ENCODE measurements around the gene SIK2. TPM values are rescaled to one million over a fixed set of nuclear protein-coding genes. Genes with fewer than 3 reads are reported as not detected.

Gene SIK2
- total and polyA plus RNA-seq, 2 donors (not counting 1 experiment from before 2014, with no cell fraction given): 4.9 to 21.8 TPM

DNA sequence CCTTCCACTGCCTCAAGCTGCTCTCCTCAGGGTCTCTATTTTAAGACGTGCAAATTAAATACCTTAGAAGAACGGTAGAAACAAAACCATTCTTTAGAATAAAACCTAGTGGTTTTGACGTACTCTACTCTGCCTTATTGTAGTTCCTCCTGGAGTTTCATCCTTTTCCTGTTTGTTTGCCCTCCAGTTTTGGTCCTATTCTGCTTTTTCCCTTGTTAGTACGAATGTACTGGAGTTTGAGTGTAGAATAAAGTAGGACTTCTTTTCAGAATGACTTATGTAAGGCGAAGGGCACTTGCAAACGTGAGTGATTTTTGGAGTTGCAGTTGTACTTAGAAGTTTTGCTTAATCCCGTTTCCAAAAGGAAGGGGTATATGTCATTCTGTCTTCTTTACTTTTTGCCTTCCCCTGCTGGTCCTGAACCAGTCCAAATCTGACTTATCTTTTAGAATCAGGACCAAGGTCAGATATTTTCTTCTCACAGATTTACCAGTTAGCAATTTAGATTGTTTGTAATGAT, 1.4 kb downstream of the SIK2 start:
- H3K27ac ChIP-seq (ENCODE audit: low read length in 2 of 2): peak overlapping the region; percentile 45 to 92
- POLR2A ChIA-PET: no interaction called here
- Mint-ChIP-seq H3K27ac (peak overlapping the region; percentile 94), H3K4me1 (peaks cover 18% of the 10 kb centered on the region), H3K9me3 (ENCODE audit: insufficient read depth) (no peaks in the 10 kb centered on the region), H3K4me3 (peak overlapping the region; percentile 98), H3K27me3 (no peaks in the 10 kb centered on the region)
- 27% methylated on average over 2 of the region's 7 CpGs for WGBS (ENCODE audit: insufficient coverage)
- H3K4me3 ChIP-seq (ENCODE audit: control extremely low read depth in 1 of 5, extremely low read depth in 1 of 5, insufficient read depth in 1 of 5, low read depth in 2 of 5, low read length in 4 of 5): peak overlapping the region; percentile 54 to 96 (median 88)
- H4K20me1 ChIP-seq (ENCODE audit: control insufficient read depth, insufficient read depth, low read length, poor library complexity, severe bottlenecking): peaks cover 10% of the 10 kb centered on the region
- H3K9me3 ChIP-seq (ENCODE audit: control extremely low read depth in 1 of 3, control insufficient read depth in 2 of 3, insufficient read depth in 1 of 3, low read length in 2 of 3): no peaks in the 10 kb centered on the region
- peak overlapping the region; percentile 70 for H2AFZ ChIP-seq (ENCODE audit: insufficient read depth, low read depth, low read length, poor library complexity, severe bottlenecking)
- TF ChIP-seq EZH2 (IDR thresholded peaks at IDR 0.05; ENCODE audit: borderline replicate concordance, insufficient read depth, low read depth, low read length, poor library complexity, severe bottlenecking): no peak
- no peak for TF ChIP-seq CTCF (IDR thresholded peaks at IDR 0.05)
- CTCF ChIA-PET: interaction anchor here (0.7 to 2.7 kb wide), 13 partner anchors 16 to 323 kb away, joined by 3 to 21 read pairs (median 5); partner anchors contain the start of genes ALG9 and PPP2R1B
- H3K9ac ChIP-seq (ENCODE audit: low read length): peak overlapping the region; percentile 98
- H3K4me1 ChIP-seq (ENCODE audit: control insufficient read depth in 2 of 2, insufficient read depth in 2 of 2, low read length in 2 of 2): peaks cover 14 to 21% of the 10 kb centered on the region in 2 donors
- no peaks in the 10 kb centered on the region for H3K27me3 ChIP-seq (replicated peaks in 1 of 4; ENCODE audit: control extremely low read depth in 1 of 4, control insufficient read depth in 3 of 4, insufficient read depth in 4 of 4, low read length in 3 of 4)
- H3K79me2 ChIP-seq (ENCODE audit: control insufficient read depth, insufficient read depth, low read length): peaks cover 36% of the 10 kb centered on the region
- intact Hi-C loops (cut with micrococcal nuclease): loop anchor here (2.0 to 5.0 kb wide), 5 partner anchors 17 to 1306 kb away; partner anchors contain the start of genes CFAP68, DLAT, FDXACB1 and POU2AF1
- DNase-seq (no peak), ATAC-seq (ENCODE audit: low read depth) (no peak)
- H3K36me3 ChIP-seq (replicated peaks in 1 of 2; ENCODE audit: control extremely low read depth in 1 of 2, control insufficient read depth in 1 of 2, extremely low read depth in 1 of 2, insufficient read depth in 2 of 2, low read length in 1 of 2): no peaks in the 10 kb centered on the region
- peak overlapping the region; percentile 93 for H3K4me2 ChIP-seq (replicated peaks; ENCODE audit: low read depth, low read length, poor library complexity, severe bottlenecking)

GRCh38 chr11:111604392-111605009, 2.3 kb downstream of the SIK2 start:
- Histone ChIP-seq H3K36me3 (replicated peaks in 1 of 2; ENCODE audit: control extremely low read depth in 1 of 2, control insufficient read depth in 1 of 2, extremely low read depth in 1 of 2, insufficient read depth in 2 of 2, low read length in 1 of 2) (no peaks in the 10 kb centered on the region), H3K4me2 (replicated peaks; ENCODE audit: low read depth, low read length, poor library complexity, severe bottlenecking) (peak overlapping the region; percentile 93), H4K20me1 (ENCODE audit: control insufficient read depth, insufficient read depth, low read length, poor library complexity, severe bottlenecking) (peaks cover 10% of the 10 kb centered on the region), H3K79me2 (ENCODE audit: control insufficient read depth, insufficient read depth, low read length) (peaks cover 37% of the 10 kb centered on the region), H3K27me3 (replicated peaks in 1 of 4; ENCODE audit: control extremely low read depth in 1 of 4, control insufficient read depth in 3 of 4, insufficient read depth in 4 of 4, low read length in 3 of 4) (no peaks in the 10 kb centered on the region), H3K4me3 (ENCODE audit: control extremely low read depth in 1 of 5, extremely low read depth in 1 of 5, insufficient read depth in 1 of 5, low read depth in 2 of 5, low read length in 4 of 5) (no peak overlapping the region), H3K9me3 (ENCODE audit: control extremely low read depth in 1 of 3, control insufficient read depth in 2 of 3, insufficient read depth in 1 of 3, low read length in 2 of 3) (no peaks in the 10 kb centered on the region), H3K27ac (ENCODE audit: low read length in 2 of 2) (no peak overlapping the region), H3K4me1 (ENCODE audit: control insufficient read depth in 2 of 2, insufficient read depth in 2 of 2, low read length in 2 of 2) (peaks cover 14 to 21% of the 10 kb centered on the region in 2 donors), H3K9ac (ENCODE audit: low read length) (no peak overlapping the region), H2AFZ (ENCODE audit: insufficient read depth, low read depth, low read length, poor library complexity, severe bottlenecking) (no peak overlapping the region)
- Mint-ChIP-seq H3K4me1 (peaks cover 18% of the 10 kb centered on the region), H3K27ac (no peak overlapping the region), H3K4me3 (no peak overlapping the region), H3K9me3 (ENCODE audit: insufficient read depth) (no peaks in the 10 kb centered on the region), H3K27me3 (no peaks in the 10 kb centered on the region)
- intact Hi-C loops (cut with micrococcal nuclease): loop anchor here (5.0 kb wide), 2 partner anchors 227 to 1307 kb away; partner anchors contain the start of genes POU2AF1 and RDX
- WGBS (ENCODE audit: insufficient coverage): 5% methylated on average over 4 of the region's 9 CpGs
- ATAC-seq (ENCODE audit: low read depth): no peak
- ChIA-PET CTCF (interaction anchor here (0.7 to 2.7 kb wide), 15 partner anchors 17 to 1175 kb away, joined by 3 to 21 read pairs (median 5); partner anchors contain the start of genes ALG9 and PPP2R1B), POLR2A (no interaction called here)
- DNase-seq: peak; percentile 58
- peak; percentile 71 for TF ChIP-seq CTCF (IDR thresholded peaks at IDR 0.05)
- TF ChIP-seq EZH2 (IDR thresholded peaks at IDR 0.05; ENCODE audit: borderline replicate concordance, insufficient read depth, low read depth, low read length, poor library complexity, severe bottlenecking): no peak
